Esophagus squamous epithelium (tissue), 4 donors: ENCODE results near the gene STEAP3.

Experiments used
- CTCF ChIP-seq, 6 experiments: fragments of 450-650 bp in 4 of 6; fragments of 200-600 bp in 2 of 6; sonication (generic) in 2 of 6; IDR thresholded peaks; one replicate each; pipeline ENCODE4 v1.5.1; 2016 to 2019; ENCODE audit warnings: antibody characterized with exemption in 6 of 6, mild to moderate bottlenecking in 4 of 6, moderate library complexity in 4 of 6
- POLR2A ChIP-seq, 4 donors: fragments of 450-650 bp; IDR thresholded peaks; one replicate each; pipeline ENCODE4 v1.6.1; 2017; ENCODE audit warnings: antibody characterized with exemption in 4 of 4, mild to moderate bottlenecking in 4 of 4, moderate library complexity in 3 of 4

- no peak for TF ChIP-seq CTCF (IDR thresholded peaks at IDR 0.05)
- TF ChIP-seq POLR2A (IDR thresholded peaks at IDR 0.05), result no peak
Measured at GRCh38 chr2:119177171-119177837, 46.3 kb upstream of the STEAP3 start.
